Measurements from ENCODE around the gene CHRNB1.
A peak's percentile ranks its signal among the peaks of the same experiment; 100 is the strongest.

CHRNB1 gene, protein sequence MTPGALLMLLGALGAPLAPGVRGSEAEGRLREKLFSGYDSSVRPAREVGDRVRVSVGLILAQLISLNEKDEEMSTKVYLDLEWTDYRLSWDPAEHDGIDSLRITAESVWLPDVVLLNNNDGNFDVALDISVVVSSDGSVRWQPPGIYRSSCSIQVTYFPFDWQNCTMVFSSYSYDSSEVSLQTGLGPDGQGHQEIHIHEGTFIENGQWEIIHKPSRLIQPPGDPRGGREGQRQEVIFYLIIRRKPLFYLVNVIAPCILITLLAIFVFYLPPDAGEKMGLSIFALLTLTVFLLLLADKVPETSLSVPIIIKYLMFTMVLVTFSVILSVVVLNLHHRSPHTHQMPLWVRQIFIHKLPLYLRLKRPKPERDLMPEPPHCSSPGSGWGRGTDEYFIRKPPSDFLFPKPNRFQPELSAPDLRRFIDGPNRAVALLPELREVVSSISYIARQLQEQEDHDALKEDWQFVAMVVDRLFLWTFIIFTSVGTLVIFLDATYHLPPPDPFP

DNA sequence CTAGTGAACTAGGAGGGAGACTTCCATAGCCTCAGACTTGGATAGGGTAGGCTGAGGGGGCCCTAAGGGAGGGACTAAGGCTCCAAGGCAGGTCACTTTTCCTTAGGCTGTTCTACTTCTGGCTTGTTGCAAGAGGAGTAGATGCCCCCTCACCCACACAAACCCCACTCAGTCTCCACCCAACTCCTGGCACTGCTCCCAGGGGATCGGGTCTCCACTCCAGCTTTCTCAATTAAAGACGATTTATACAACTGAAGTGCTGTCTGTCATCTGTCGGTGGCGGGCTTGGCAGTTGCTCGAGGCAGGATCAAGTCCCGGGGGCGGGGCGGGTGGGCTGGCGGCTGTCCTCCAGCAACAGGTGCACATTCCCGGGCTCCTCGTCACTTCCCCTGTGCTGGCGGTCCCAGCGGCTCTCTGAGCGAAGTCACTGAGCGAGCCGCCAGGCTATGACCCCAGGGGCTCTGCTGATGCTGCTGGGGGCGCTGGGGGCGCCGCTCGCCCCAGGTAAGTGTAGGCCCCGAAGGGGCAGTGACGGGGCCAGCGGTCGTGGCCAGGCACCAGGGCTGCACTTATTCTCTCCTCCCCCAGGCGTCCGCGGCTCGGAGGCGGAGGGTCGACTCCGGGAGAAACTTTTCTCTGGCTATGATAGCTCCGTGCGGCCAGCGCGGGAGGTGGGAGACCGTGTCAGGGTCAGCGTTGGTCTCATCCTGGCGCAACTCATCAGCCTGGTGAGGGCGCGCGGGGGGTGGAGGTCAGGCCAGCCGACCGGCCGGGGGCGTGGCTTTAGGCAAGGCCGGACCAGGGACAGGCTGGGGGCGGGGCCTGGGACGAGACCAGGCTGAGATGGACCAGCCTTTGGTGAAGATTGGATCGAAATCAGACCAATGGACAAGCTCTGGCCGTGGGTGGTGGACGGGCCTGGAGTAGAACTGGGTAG is at the start of gene CHRNB1:
CHRNB1 (plus strand) TSS at position 380 of the 937 bp plus-strand sequence; CDS start at position 447, 67 bp downstream.
- H3F3A ChIP-seq (ENCODE audit: low read depth) = no peaks in the 10 kb centered on the region
- H3K9me3 ChIP-seq (ENCODE audit: insufficient read depth, low read depth, low read length) = no peaks in the 10 kb centered on the region
- no peak for TF ChIP-seq EZH2phosphoT487 (IDR thresholded peaks at IDR 0.05; ENCODE audit: borderline replicate concordance)
- TF ChIP-seq, protein P1, sequence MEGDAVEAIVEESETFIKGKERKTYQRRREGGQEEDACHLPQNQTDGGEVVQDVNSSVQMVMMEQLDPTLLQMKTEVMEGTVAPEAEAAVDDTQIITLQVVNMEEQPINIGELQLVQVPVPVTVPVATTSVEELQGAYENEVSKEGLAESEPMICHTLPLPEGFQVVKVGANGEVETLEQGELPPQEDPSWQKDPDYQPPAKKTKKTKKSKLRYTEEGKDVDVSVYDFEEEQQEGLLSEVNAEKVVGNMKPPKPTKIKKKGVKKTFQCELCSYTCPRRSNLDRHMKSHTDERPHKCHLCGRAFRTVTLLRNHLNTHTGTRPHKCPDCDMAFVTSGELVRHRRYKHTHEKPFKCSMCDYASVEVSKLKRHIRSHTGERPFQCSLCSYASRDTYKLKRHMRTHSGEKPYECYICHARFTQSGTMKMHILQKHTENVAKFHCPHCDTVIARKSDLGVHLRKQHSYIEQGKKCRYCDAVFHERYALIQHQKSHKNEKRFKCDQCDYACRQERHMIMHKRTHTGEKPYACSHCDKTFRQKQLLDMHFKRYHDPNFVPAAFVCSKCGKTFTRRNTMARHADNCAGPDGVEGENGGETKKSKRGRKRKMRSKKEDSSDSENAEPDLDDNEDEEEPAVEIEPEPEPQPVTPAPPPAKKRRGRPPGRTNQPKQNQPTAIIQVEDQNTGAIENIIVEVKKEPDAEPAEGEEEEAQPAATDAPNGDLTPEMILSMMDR (conservative IDR thresholded peaks at IDR 0.05; ENCODE audit: low read length) = no peak
- peaks cover under 1% of the 10 kb centered on the region; the same call in 1 of the 2 replicates for H3K79me2 ChIP-seq (ENCODE audit: insufficient read depth, low read length)
- H3K36me3 ChIP-seq (ENCODE audit: insufficient read depth, low read length) = no peaks in the 10 kb centered on the region
- H3K4me2 ChIP-seq (ENCODE audit: low read depth, low read length, poor library complexity, severe bottlenecking) = peak within 1 kb of the TSS; percentile 69
- H4K20me1 ChIP-seq (ENCODE audit: insufficient read depth, low read length, poor library complexity, severe bottlenecking) = no peaks in the 10 kb centered on the region
- H3K27me3 ChIP-seq (ENCODE audit: insufficient read depth, low read length, poor library complexity, severe bottlenecking) = no peaks in the 10 kb centered on the region
- H3K9me2 ChIP-seq (replicated peaks; ENCODE audit: low read depth, low read length) = no peaks in the 10 kb centered on the region
- peak within 1 kb of the TSS; percentile 60 for H3K9ac ChIP-seq (ENCODE audit: low read depth, low read length, poor library complexity, severe bottlenecking)
- H2AFZ ChIP-seq (ENCODE audit: low read length) = peak within 1 kb of the TSS; percentile 86
- peak within 1 kb of the TSS; percentile 73 for H3K4me3 ChIP-seq (ENCODE audit: low read length, poor library complexity, severe bottlenecking)
- H3K4me1 ChIP-seq (ENCODE audit: insufficient read depth, low read length, poor library complexity, severe bottlenecking) = peaks cover 12% of the 10 kb centered on the region

DNA sequence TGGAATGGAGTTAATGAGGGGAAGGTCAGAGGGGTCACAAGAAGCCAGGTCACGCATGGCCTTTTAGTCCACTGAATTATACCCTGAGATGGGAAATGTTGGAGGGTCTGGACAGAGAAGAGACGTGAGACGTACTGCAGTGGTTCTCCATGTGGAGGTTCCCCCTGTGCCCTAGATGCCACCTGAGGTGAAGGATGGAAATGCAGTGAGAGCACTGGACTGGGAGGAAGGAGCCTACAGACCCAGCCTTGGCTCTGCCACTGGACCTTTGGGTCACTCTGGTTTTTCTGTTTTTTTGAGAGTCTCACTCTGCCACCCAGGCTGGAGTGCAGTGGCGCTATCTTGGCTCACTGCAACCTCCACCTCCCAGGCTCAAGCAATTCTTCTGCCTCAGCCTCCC is 48.7 kb upstream of the CHRNB1 start:
- Histone ChIP-seq H2AFZ (ENCODE audit: low read length) (no peak overlapping the region), H3K9me2 (replicated peaks; ENCODE audit: low read depth, low read length) (no peaks in the 10 kb centered on the region), H3K27me3 (ENCODE audit: insufficient read depth, low read length, poor library complexity, severe bottlenecking) (no peaks in the 10 kb centered on the region), H3F3A (ENCODE audit: low read depth) (no peaks in the 10 kb centered on the region), H3K4me3 (ENCODE audit: low read length, poor library complexity, severe bottlenecking) (no peak overlapping the region), H3K36me3 (ENCODE audit: insufficient read depth, low read length) (no peaks in the 10 kb centered on the region), H3K4me2 (ENCODE audit: low read depth, low read length, poor library complexity, severe bottlenecking) (no peak overlapping the region), H3K4me1 (ENCODE audit: insufficient read depth, low read length, poor library complexity, severe bottlenecking) (peaks cover 14% of the 10 kb centered on the region), H3K9me3 (ENCODE audit: insufficient read depth, low read depth, low read length) (no peaks in the 10 kb centered on the region), H3K79me2 (ENCODE audit: insufficient read depth, low read length) (no peaks in the 10 kb centered on the region), H4K20me1 (ENCODE audit: insufficient read depth, low read length, poor library complexity, severe bottlenecking) (no peaks in the 10 kb centered on the region), H3K9ac (ENCODE audit: low read depth, low read length, poor library complexity, severe bottlenecking) (no peak overlapping the region)
- TF ChIP-seq EZH2phosphoT487 (IDR thresholded peaks at IDR 0.05; ENCODE audit: borderline replicate concordance) = no peak
- TF ChIP-seq, protein P1 (conservative IDR thresholded peaks at IDR 0.05; ENCODE audit: low read length) = no peak

DNA sequence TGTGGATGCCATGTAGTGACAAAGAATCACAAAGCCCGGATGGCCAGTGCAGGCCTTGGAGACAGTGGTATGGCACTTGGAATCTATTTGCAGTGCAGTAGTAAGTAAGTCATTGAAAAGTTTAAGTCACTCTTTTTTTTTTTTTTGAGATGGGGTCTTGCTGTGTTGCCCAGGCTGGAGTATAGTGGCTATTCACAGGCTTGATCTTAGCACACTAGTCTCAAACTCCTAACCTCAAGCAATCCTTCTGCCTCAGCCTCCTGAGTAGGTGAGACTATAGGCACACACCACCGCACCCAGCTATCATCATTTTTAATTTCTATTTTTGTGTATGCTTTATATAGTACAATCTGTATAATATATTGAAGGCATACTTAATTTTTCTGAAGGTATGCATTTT is 46.2 kb upstream of the CHRNB1 start:
- Histone ChIP-seq H4K20me1 (ENCODE audit: insufficient read depth, low read length, poor library complexity, severe bottlenecking) (no peaks in the 10 kb centered on the region), H3K9me3 (ENCODE audit: insufficient read depth, low read depth, low read length) (no peaks in the 10 kb centered on the region)

More for the DNA sequence above, 46.2 kb upstream of the CHRNB1 start:
- no peak overlapping the region for H3K9ac ChIP-seq (ENCODE audit: low read depth, low read length, poor library complexity, severe bottlenecking)
- no peak overlapping the region for H3K4me3 ChIP-seq (ENCODE audit: low read length, poor library complexity, severe bottlenecking)
- no peaks in the 10 kb centered on the region for H3K36me3 ChIP-seq (ENCODE audit: insufficient read depth, low read length)
- H3K4me2 ChIP-seq (ENCODE audit: low read depth, low read length, poor library complexity, severe bottlenecking) = no peak overlapping the region
- H2AFZ ChIP-seq (ENCODE audit: low read length) = no peak overlapping the region
- H3K4me1 ChIP-seq (ENCODE audit: insufficient read depth, low read length, poor library complexity, severe bottlenecking) = peaks cover 19% of the 10 kb centered on the region
- H3K27me3 ChIP-seq (ENCODE audit: insufficient read depth, low read length, poor library complexity, severe bottlenecking) = no peaks in the 10 kb centered on the region
- H3K79me2 ChIP-seq (ENCODE audit: insufficient read depth, low read length) = peaks cover 6% of the 10 kb centered on the region
- H3F3A ChIP-seq (ENCODE audit: low read depth) = no peaks in the 10 kb centered on the region
- H3K9me2 ChIP-seq (replicated peaks; ENCODE audit: low read depth, low read length) = no peaks in the 10 kb centered on the region
- no peak for TF ChIP-seq EZH2phosphoT487 (IDR thresholded peaks at IDR 0.05; ENCODE audit: borderline replicate concordance)
- TF ChIP-seq, protein P1 (conservative IDR thresholded peaks at IDR 0.05; ENCODE audit: low read length) = no peak
